ENCODE data around the gene THADA.

THADA gene

DNA sequence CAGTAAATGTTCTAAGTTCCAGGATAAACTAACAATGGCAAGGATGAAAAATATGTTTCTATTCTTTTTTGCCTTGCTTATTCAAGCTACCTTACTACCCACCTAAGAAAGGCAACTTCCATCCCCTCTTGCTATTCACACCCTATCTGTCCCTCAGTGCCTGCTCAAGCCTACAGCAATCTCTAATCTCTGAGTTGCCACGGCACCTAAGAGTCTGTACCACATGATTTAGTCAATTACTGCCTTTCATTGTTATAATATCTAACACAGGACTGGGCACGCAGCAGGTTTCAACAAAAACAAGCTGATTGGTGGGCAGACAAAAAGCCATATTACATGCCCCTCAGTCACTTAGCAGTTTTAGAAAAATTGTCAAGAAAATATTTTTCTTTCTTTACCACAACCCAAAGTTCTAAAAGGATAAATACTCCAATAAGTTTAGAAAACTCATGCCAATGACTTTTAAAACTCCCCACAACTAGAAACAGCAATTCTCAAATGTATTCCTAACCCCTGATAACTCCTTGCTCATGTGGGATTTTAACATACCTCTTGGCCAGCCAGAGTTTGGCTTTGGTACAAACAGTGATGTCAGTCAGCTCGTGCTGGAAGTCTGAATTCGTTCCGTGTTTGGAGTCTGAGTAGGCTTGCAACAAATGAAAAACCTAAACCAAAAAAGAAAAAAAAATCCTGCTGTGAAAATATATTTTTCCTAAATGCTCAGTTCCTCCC, 252.1 kb downstream of the THADA start:
- no peak for DNase-seq (ENCODE audit: low read depth, low spot score)
- Histone ChIP-seq H3K4me3 (ENCODE audit: insufficient read length, low read depth) (no peak overlapping the region), H3K9me3 (ENCODE audit: insufficient read depth, low read length) (no peaks in the 10 kb centered on the region), H3K27me3 (ENCODE audit: insufficient read depth, insufficient read length) (no peaks in the 10 kb centered on the region), H3K36me3 (ENCODE audit: insufficient read depth, insufficient read length, low read length) (peaks cover 4% of the 10 kb centered on the region), H3K4me1 (ENCODE audit: insufficient read depth, insufficient read length) (peaks cover 3% of the 10 kb centered on the region), H3K9ac (ENCODE audit: insufficient read length, low read depth) (no peak overlapping the region)
- TF ChIP-seq ZNF274 (IDR thresholded peaks at IDR 0.05; ENCODE audit: low read depth, low read length), result no peak

DNA sequence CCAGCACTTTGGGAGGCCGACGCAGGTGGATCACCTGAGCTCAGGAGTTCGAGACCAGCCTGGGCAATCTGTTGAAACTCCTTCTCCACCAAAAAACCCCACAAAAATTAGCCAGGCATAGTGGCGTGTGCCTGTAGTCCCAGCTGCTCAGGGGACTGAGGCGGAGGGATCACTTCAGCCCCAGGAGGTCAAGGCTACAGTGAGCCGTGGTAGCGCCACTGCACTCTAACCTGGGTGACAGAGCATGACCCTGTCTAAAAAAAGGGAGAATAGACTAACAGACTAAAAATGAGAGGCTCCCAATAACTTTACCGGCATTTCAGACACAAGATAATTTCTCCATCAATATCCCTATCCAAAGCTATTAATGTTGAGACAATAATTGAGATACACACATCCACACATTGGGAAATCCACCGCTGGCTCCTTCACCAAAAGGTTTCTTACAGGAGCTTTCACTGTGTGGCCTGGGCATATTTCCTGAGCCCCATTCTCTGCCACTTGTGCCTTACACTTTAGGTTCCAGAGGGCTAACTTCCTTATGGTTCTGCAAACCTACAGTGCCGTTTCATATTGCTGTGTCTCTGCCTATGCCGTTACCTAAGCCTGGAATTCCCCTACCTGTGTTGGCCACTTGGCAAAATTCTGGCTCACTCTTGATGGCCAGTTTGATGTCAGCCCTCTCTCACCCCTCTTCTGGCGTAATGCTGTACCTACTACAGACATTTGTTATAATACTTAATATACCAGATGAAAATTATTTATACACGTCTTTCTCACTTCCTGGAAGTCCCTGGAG, 253.7 kb downstream of the THADA start:
- Histone ChIP-seq H3K4me1 (ENCODE audit: insufficient read depth, insufficient read length) (peaks cover 3% of the 10 kb centered on the region), H3K27me3 (ENCODE audit: insufficient read depth, insufficient read length) (no peaks in the 10 kb centered on the region), H3K36me3 (ENCODE audit: insufficient read depth, insufficient read length, low read length) (peaks cover 4% of the 10 kb centered on the region), H3K4me3 (ENCODE audit: insufficient read length, low read depth) (no peak overlapping the region), H3K9ac (ENCODE audit: insufficient read length, low read depth) (no peak overlapping the region), H3K9me3 (ENCODE audit: insufficient read depth, low read length) (no peaks in the 10 kb centered on the region)
- no peak for DNase-seq (ENCODE audit: low read depth, low spot score)
- TF ChIP-seq SUZ12 (IDR thresholded peaks at IDR 0.05; ENCODE audit: extremely low read depth, insufficient read depth, insufficient read length) (no peak), YY1 (IDR thresholded peaks at IDR 0.05; ENCODE audit: insufficient read depth, insufficient read length) (no peak), ZNF274 (IDR thresholded peaks at IDR 0.05; ENCODE audit: low read depth, low read length) (no peak)

DNA sequence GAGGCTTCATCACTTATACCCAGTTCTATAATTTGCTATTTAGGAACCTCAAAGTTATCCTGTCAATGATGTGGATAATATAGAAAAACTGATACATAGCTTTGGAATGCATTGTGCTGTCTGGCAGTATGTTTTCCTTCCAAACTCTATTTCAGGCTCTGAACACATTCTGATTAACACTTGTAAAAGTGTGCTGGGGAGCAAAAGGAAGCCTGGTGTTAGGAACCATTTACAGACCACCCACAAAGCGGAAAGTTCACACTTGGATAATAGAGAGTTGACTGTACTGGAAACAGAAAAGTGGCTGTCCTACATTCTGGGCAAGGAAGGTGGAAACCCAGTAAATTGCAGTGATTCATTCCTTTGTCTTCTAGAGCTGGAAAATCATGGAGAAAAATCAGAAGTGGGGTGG, 254.9 kb downstream of the THADA start:
- no peaks in the 10 kb centered on the region for H3K9me3 ChIP-seq (ENCODE audit: insufficient read depth, low read length)
- H3K36me3 ChIP-seq (ENCODE audit: insufficient read depth, insufficient read length, low read length), result peaks cover 4% of the 10 kb centered on the region
- no peaks in the 10 kb centered on the region for H3K27me3 ChIP-seq (ENCODE audit: insufficient read depth, insufficient read length)
- no peak overlapping the region for H3K9ac ChIP-seq (ENCODE audit: insufficient read length, low read depth)
- TF ChIP-seq ZNF274 (IDR thresholded peaks at IDR 0.05; ENCODE audit: low read depth, low read length) (no peak), SUZ12 (IDR thresholded peaks at IDR 0.05; ENCODE audit: extremely low read depth, insufficient read depth, insufficient read length) (no peak), YY1 (IDR thresholded peaks at IDR 0.05; ENCODE audit: insufficient read depth, insufficient read length) (no peak)
- no peak overlapping the region for H3K4me3 ChIP-seq (ENCODE audit: insufficient read length, low read depth)
- no peak for DNase-seq (ENCODE audit: low read depth, low spot score)
- H3K4me1 ChIP-seq (ENCODE audit: insufficient read depth, insufficient read length), result peaks cover 5% of the 10 kb centered on the region

DNA sequence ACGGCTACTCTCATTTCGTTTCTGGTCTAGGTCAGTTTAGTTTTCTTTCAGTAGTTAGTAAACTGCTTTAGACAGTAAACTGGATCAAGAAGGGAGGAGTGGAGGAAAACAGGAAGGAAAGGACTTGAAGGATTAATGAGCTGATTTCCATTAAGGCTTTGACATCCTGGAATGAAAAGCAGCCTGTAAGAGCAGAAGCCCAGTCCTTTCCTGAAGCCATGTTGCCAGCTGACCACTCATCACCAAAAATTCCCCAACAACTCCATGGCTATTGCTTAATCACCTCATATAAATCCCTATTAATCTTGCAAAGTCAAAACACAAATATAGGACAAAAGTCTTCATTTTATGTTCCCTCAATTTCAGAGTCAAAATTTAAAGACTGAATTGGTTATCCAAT, 255.8 kb downstream of the THADA start:
- TF ChIP-seq YY1 (IDR thresholded peaks at IDR 0.05; ENCODE audit: insufficient read depth, insufficient read length), result no peak
- no peak for TF ChIP-seq SUZ12 (IDR thresholded peaks at IDR 0.05; ENCODE audit: extremely low read depth, insufficient read depth, insufficient read length)
- TF ChIP-seq ZNF274 (IDR thresholded peaks at IDR 0.05; ENCODE audit: low read depth, low read length), result no peak
- DNase-seq (ENCODE audit: low read depth, low spot score), result no peak
- peaks cover 5% of the 10 kb centered on the region for H3K4me1 ChIP-seq (ENCODE audit: insufficient read depth, insufficient read length)
- no peak overlapping the region for H3K9ac ChIP-seq (ENCODE audit: insufficient read length, low read depth)
- no peaks in the 10 kb centered on the region for H3K9me3 ChIP-seq (ENCODE audit: insufficient read depth, low read length)
- peaks cover 4% of the 10 kb centered on the region for H3K36me3 ChIP-seq (ENCODE audit: insufficient read depth, insufficient read length, low read length)
- no peaks in the 10 kb centered on the region for H3K27me3 ChIP-seq (ENCODE audit: insufficient read depth, insufficient read length)
- no peak overlapping the region for H3K4me3 ChIP-seq (ENCODE audit: insufficient read length, low read depth)

DNA sequence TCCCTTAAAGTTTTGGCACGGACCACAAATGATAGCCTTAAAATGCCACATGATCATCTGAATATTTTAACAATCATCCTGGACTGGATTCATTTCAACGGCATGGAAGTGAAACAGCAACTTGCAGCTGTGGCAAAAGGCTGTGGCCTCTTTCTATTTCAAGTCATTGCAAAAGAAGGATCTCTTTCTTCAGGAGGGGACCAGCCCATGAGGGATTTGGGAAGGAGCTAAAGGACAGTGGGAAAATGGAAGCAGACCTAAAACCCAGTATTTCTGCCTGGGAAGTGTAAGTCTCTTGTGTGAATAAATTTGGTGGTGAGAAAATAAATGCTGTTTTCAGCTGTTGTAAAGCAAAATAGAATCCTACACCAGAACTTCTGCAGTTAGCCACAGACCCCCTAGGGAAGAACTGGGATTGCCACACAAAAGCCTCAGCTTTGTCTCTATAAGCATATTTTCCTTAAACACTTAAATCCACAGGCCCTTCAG, 262.1 kb downstream of the THADA start:
- Histone ChIP-seq H3K9ac (ENCODE audit: insufficient read length, low read depth) (no peak overlapping the region), H3K4me3 (ENCODE audit: insufficient read length, low read depth) (no peak overlapping the region), H3K36me3 (ENCODE audit: insufficient read depth, insufficient read length, low read length) (no peaks in the 10 kb centered on the region), H3K27me3 (ENCODE audit: insufficient read depth, insufficient read length) (no peaks in the 10 kb centered on the region), H3K9me3 (ENCODE audit: insufficient read depth, low read length) (no peaks in the 10 kb centered on the region), H3K4me1 (ENCODE audit: insufficient read depth, insufficient read length) (peaks cover 2% of the 10 kb centered on the region)
- TF ChIP-seq YY1 (IDR thresholded peaks at IDR 0.05; ENCODE audit: insufficient read depth, insufficient read length) (no peak), ZNF274 (IDR thresholded peaks at IDR 0.05; ENCODE audit: low read depth, low read length) (no peak), SUZ12 (IDR thresholded peaks at IDR 0.05; ENCODE audit: extremely low read depth, insufficient read depth, insufficient read length) (no peak)
- DNase-seq (ENCODE audit: low read depth, low spot score), result no peak

DNA sequence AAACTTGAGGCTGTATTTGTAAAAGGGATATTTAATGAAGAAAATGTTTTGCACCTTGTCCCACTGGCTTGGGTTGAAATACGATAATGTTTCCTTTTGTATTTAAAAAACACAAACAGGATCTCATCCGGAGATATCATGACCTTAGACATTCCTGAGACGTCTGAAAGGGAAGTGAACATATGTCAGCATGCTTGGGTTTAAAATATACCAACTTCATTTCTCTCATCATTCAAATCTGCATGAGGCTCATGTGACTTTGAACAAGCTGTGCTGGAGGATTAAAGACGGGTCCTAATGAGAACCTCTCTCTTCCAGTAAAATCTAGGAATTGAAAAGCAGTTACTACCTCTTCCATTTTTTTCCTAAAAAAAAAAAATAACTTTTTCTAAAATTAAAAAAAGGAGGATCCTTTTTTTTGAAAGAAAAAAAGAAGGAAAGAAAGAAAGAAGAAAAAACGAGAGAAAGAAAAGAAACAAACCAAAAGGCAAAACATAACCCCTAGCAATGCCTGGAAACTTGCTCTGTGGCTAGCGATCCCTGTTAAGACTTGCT, 262.7 kb downstream of the THADA start:
- Histone ChIP-seq H3K9me3 (ENCODE audit: insufficient read depth, low read length) (no peaks in the 10 kb centered on the region), H3K9ac (ENCODE audit: insufficient read length, low read depth) (no peak overlapping the region), H3K36me3 (ENCODE audit: insufficient read depth, insufficient read length, low read length) (no peaks in the 10 kb centered on the region), H3K4me3 (ENCODE audit: insufficient read length, low read depth) (no peak overlapping the region), H3K27me3 (ENCODE audit: insufficient read depth, insufficient read length) (no peaks in the 10 kb centered on the region), H3K4me1 (ENCODE audit: insufficient read depth, insufficient read length) (peaks cover 2% of the 10 kb centered on the region)
- TF ChIP-seq SUZ12 (IDR thresholded peaks at IDR 0.05; ENCODE audit: extremely low read depth, insufficient read depth, insufficient read length) (no peak), YY1 (IDR thresholded peaks at IDR 0.05; ENCODE audit: insufficient read depth, insufficient read length) (no peak), ZNF274 (IDR thresholded peaks at IDR 0.05; ENCODE audit: low read depth, low read length) (no peak)
- no peak for DNase-seq (ENCODE audit: low read depth, low spot score)

DNA sequence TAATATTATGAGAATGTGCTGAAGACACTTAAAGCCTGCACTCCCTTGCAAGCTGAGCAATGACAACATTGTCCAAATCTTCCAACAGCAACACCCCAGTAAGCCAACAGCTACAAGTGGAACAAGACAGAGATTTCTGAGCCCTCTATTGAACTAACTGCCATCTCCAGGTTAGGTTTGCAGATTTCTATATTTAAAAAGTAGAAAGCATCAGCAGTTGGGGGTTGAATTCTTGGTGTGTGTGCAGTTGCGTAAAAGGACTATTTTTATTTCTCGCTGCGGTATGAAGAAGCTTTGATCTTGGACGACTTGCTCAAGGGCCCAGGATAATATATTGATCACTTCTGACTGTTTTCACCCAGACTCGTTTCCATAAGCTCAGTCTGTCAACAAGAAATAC, 263.2 kb downstream of the THADA start:
- Histone ChIP-seq H3K9me3 (ENCODE audit: insufficient read depth, low read length) (no peaks in the 10 kb centered on the region), H3K4me3 (ENCODE audit: insufficient read length, low read depth) (no peak overlapping the region), H3K27me3 (ENCODE audit: insufficient read depth, insufficient read length) (no peaks in the 10 kb centered on the region), H3K36me3 (ENCODE audit: insufficient read depth, insufficient read length, low read length) (no peaks in the 10 kb centered on the region), H3K9ac (ENCODE audit: insufficient read length, low read depth) (no peak overlapping the region), H3K4me1 (ENCODE audit: insufficient read depth, insufficient read length) (peaks cover 2% of the 10 kb centered on the region)
- TF ChIP-seq YY1 (IDR thresholded peaks at IDR 0.05; ENCODE audit: insufficient read depth, insufficient read length) (no peak), ZNF274 (IDR thresholded peaks at IDR 0.05; ENCODE audit: low read depth, low read length) (no peak)
- DNase-seq (ENCODE audit: low read depth, low spot score), result no peak

Data from NT2/D1 (cell line).